Measurements from ENCODE around the gene PCDH8.
"Not testable (repeated sequence)": the region's sequence is repeated elsewhere in the genome, so short reads cannot be mapped to it uniquely, and the experiment has no call there.

PCDH8 gene

DNA sequence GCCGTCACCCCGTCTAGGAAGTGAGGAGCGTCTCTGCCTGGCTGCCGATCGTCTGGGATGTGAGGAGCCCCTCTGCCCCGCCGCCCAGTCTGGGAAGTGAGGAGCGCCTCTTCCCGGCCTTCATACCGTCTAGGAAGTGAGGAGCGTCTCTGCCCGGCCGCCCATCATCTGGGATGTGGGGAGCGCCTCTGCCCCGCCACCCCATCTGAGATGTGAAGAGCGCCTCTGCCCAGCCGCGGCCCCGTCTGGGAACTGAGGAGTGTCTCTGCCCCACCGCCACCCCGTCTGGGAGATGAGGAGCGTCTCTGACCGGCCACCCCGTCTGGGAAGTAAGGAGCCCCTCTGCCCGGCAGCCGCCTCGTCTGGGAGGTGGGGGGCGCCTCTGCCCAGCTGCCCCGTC lies 30.6 kb downstream of the PCDH8 start:
- DNase-seq (ENCODE audit: low read depth) = not testable (repeated sequence)

GRCh38 chr13:52815330-52815729 lies 33.1 kb downstream of the PCDH8 start:
- no peak for DNase-seq (ENCODE audit: low read depth)

DNA sequence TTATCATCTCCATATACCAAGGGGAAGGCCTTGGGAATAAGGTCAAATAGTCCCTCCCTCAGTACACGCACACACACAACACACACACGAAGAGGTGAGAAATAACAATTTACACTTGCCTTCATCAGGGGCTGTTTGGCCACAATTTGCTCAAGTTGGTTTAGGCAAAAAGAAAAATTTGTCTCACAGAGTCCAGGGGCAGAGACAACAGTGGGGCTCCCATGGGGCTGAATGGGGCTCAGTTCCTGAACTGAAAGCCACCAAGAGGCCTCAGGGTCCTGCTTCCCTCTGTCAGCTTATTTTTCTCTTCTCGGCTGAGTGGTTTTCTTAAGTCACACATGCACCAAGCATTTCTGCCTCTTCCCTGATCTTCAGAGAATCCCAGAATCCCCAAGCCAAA lies 35.5 kb downstream of the PCDH8 start:
- no peak for DNase-seq (ENCODE audit: low read depth)

DNA sequence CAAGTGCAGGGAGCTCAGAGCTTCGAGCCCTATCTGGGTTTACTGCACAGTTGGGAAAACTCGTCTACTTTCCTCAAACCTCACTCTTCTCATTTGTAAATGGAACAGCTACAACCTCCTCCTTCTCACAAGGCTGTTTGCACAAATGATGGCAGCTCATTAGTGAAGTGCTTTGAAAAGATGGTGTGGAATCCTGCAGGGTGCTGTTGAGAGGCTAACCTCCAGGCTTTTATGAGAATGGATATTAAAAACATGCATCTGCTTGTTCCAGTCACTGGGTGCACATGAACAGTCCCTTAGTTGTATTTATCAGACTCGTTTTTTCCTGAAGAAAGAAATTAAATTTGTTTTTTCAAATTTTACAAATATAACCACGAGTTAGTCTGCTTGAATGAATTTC lies 36.6 kb downstream of the PCDH8 start:
- DNase-seq (ENCODE audit: low read depth) = no peak

DNA sequence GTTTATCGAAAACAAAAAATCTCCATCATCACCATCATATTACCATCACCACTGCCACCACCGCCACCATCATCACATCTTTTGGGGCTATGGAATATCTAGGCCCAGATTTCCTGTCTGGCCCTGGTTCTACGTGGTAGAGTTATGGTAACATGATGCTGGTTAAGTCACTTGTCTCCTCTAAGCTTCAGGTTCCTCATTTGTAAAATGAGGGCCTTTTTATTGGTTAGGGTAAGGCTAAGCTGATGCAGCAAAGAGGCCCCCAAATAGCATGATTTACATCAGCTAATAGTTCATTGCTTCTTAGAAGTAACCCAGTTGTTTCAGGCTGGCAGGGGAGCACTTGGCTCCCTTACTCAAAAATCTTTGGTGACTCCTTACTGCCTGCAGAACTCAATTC lies 37.9 kb downstream of the PCDH8 start:
- no peak for DNase-seq (ENCODE audit: low read depth)

DNA sequence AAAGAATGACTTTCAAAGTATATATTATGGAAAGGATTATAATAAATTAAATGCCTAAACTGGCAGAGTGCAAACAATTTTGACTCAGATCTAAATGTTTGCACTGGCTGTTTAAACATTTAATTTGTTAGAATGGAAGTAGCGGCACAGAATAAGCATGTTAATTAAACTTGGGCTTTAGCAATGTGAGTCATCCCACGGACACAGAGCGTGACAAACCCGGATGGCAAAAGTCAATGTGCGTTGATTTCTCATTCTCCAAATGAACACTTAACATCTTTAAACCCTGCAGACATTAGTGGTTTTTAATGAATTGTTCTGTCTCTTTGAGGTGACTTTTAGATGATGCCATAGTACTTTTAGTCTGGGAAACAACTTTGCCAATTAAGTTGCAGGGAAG lies 38.4 kb downstream of the PCDH8 start:
- no peak for DNase-seq (ENCODE audit: low read depth)

GRCh38 chr13:52809310-52809769 lies 39.1 kb downstream of the PCDH8 start:
- no peak for DNase-seq (ENCODE audit: low read depth)

DNA sequence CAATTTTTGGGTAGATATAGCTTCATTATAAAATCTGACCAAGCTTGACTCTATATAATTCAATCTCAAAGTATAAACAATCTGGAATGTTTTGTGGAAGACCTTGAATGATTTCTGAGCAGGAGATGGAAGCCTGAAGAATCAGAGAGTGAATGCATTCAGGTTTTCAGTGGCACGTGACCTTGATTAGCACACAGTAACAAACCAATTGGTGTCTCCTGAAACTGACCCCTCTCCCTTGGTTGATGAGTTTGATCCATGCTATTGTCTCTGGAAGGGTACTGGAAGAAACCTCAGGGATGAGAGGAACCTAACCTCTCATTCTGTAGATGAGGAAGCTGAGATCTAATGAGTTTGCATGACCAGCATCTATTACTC lies 39.6 kb downstream of the PCDH8 start:
- no peak for DNase-seq (ENCODE audit: low read depth)

DNA sequence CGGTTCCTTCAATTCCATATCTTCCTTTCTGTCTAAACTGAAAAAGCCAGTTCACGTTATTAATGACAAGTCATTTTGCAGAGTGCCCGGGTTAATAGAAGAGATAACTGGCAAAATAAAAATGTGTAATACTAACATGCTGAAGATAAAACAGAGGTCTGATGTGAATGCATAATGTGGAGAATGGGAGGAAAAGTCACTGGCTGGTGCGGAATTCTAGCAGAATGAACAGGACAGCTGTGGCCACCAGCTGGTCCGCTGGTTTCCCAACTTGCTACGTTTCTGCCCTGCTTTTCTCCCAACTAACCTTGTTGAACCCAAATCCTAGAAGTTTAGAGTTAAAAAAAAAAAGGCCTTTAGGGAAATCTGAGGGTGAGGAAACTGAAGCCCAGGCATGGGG lies 42.4 kb downstream of the PCDH8 start:
- DNase-seq (ENCODE audit: low read depth) = no peak

- DNase-seq (ENCODE audit: low read depth) = no peak
Observed at GRCh38 chr13:52804202-52804641, 44.2 kb downstream of the PCDH8 start.

DNA sequence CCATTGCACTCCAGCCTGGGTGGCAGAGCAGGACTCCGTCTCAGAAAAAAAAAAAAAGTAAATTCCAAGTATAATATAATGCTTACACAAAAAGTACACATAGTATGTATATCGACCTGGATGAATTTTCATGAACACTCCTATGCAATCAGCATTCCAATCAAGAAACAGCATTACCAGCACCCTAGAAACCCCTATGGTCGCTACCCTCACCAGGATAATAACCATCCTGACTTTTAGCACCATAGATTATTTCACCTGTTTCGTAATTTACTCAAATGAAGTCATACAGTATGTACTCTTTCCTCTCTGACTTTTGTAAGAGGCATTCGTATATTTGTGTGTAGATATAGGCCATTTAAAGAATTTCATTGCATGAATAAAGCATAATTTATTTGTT lies 47.6 kb downstream of the PCDH8 start:
- no peak for DNase-seq (ENCODE audit: low read depth)

DNA sequence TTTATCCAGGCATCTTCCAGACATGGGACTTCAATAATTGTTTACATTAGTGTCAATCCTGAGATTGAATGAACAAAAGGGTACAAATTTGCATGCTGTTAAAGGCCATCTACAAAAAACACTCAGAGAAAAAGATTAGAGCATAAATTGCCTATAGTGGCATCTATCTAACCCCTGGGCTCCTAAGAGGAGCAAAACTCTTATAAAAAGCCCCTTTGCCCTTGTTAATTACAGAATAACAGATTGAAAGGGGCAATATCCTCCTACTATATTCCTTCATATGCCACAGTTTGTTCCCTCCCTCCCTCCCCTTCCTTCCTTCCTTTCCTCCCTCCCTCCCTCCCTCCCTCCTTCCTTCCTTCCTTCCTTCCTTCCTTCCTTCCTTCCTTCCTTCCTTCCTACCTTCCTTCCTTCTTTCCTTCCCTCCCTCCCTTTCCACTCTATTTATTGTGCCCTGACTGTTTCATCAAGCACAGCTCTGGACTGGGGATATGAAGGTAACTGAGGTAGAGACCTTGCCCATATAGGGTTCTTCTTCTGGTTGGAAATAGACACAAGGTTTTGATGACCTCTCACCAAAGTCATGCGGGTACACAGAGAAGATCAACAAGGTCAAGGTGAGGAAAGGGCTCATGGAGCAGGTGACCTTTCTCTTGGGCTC lies 49.5 kb downstream of the PCDH8 start:
- no peak for DNase-seq (ENCODE audit: low read depth)

DNA sequence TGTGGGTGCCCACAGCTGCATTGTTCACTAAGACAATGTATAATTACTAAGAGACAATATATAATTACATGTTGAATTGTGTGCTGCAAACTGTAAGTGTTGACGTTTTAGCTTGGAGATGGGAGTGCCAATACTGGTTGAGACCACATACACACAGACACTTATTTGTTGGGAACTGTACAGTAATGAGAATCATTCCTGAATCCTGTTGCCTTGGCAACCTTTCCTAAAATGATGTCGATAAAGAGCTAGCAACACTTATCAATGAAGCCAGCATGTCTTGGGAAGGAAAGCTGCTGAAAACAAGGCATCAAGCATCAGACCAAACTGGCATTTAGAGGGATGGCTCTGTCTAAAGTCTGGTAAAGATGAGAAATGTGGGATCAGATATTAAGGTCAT lies 51.3 kb downstream of the PCDH8 start:
- DNase-seq (ENCODE audit: low read depth) = no peak

DNA sequence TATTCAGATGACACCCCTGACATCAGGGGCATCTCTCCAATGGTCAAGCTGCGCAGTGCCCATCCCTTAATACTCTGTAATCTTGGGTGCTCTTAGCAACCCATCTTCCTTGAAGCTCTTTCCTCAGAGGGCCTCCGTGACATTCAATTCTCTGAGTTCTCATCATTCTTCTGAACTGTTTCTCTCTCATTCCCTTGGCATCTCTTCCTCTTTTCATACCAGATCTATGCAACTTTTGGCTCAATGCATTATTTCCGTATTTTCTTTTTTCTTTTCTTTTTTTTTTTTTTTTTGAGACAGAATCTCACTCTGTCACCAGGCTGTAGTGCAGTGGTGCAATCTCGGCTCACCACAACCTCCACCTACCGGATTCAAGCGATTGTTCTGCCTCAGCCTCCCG lies 53.9 kb downstream of the PCDH8 start:
- DNase-seq (ENCODE audit: low read depth) = no peak

GRCh38 chr13:52793515-52794061 lies 54.9 kb downstream of the PCDH8 start:
- no peak for DNase-seq (ENCODE audit: low read depth)
